T-helper 17 cell (primary cell): Measurements from ENCODE around the gene NOMO2. TPM values are rescaled to one million over a fixed set of nuclear protein-coding genes. Genes with fewer than 3 reads are reported as not detected.
"Not testable (repeated sequence)": the region's sequence is repeated elsewhere in the genome, so short reads cannot be mapped to it uniquely, and the experiment has no call there.

Source experiments
- ATAC-seq: fragments of 150-1000 bp; cut with Tn5 transposase; 2 replicates; pipeline ENCODE4 v1.10.0; 2021; ENCODE audit warnings: mild to moderate bottlenecking, moderate library complexity
- DNase-seq, 3 donors: peaks; one replicate each; pipeline versions ENCODE4 v3.0.0 to v3.0.0-alpha.2; 2020 to 2021
- H3K9me3 ChIP-seq: one replicate; pipeline ENCODE4 v1.7.0; 2013; ENCODE audit warnings: low read length, mild to moderate bottlenecking; ENCODE audit not compliant: control insufficient read depth, poor library complexity, severe bottlenecking
- H3K27ac Mint-ChIP-seq: one replicate; pipeline ENCODE4 v1.8.0; 2022; ENCODE audit warnings: mild to moderate bottlenecking, moderate library complexity, mixed read lengths
- H3K27me3 Mint-ChIP-seq: one replicate; pipeline ENCODE4 v1.8.0; 2022; ENCODE audit warnings: mixed read lengths
- H3K36me3 Mint-ChIP-seq: one replicate; pipeline ENCODE4 v1.8.0; 2022; ENCODE audit warnings: low read depth, mixed read lengths
- H3K4me1 Mint-ChIP-seq: one replicate; pipeline ENCODE4 v1.8.0; 2022; ENCODE audit warnings: mild to moderate bottlenecking, mixed read lengths
- H3K4me3 Mint-ChIP-seq: one replicate; pipeline ENCODE4 v1.8.0; 2022; ENCODE audit warnings: mild to moderate bottlenecking, moderate library complexity, mixed read lengths
- total RNA-seq, 4 donors: library from RNA in 2 of 4; stranded (reverse) in 2 of 4; gene quantifications; one replicate each; pipeline ENCODE4 v1.2.3 and lab custom pipeline; 2022 to 2026

NOMO2 gene
- total RNA-seq, 2 donors from 2014 or later, result 75.1 to 122 TPM

DNA sequence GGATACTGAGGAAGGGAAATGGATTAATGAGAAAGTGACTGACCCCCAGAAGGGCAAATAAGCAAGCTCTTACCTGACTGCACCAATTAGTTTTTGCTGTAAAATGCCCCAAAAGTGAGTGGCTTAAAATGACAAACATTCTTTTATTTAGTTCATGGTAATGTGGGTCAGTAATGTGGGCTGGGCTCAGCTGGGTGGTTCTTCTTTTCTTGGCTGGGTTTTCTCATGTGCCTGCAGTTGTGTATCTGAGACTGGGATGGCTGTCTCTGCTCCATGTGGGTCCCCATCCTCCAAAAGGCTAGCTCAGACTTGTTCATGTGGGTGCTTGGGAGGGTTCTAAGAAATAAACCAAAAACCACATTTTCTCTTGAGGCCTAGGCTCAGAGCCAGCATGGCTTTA, 29.5 kb upstream of the NOMO2 start:
- H3K27me3 Mint-ChIP-seq, H3K4me1 Mint-ChIP-seq, H3K27ac Mint-ChIP-seq, H3K4me3 Mint-ChIP-seq, ATAC-seq, H3K36me3 Mint-ChIP-seq, H3K9me3 ChIP-seq, DNase-seq: not testable (repeated sequence)

DNA sequence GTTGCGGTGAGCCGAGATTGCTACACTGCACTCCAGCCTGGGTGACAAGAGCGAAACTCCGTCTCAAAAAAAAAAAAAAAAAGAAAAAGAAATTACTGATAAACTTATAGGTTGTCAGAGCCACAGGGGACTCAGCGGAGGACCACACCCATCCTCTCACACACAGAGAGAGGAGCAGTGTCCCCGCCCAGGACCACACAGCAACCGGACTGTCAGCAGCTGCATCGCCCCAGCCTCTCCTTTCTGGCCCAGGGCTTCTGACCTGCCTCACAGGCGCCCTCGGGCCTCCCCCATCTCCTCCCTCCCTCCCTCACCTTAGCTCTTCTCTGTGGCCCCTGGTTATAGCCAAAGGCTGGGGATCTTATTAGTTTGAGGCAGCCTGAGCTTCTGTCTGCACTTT, 27.9 kb upstream of the NOMO2 start:
- not testable (repeated sequence) for H3K27ac Mint-ChIP-seq, ATAC-seq, H3K4me1 Mint-ChIP-seq, H3K36me3 Mint-ChIP-seq, DNase-seq, H3K4me3 Mint-ChIP-seq, H3K27me3 Mint-ChIP-seq, H3K9me3 ChIP-seq

DNA sequence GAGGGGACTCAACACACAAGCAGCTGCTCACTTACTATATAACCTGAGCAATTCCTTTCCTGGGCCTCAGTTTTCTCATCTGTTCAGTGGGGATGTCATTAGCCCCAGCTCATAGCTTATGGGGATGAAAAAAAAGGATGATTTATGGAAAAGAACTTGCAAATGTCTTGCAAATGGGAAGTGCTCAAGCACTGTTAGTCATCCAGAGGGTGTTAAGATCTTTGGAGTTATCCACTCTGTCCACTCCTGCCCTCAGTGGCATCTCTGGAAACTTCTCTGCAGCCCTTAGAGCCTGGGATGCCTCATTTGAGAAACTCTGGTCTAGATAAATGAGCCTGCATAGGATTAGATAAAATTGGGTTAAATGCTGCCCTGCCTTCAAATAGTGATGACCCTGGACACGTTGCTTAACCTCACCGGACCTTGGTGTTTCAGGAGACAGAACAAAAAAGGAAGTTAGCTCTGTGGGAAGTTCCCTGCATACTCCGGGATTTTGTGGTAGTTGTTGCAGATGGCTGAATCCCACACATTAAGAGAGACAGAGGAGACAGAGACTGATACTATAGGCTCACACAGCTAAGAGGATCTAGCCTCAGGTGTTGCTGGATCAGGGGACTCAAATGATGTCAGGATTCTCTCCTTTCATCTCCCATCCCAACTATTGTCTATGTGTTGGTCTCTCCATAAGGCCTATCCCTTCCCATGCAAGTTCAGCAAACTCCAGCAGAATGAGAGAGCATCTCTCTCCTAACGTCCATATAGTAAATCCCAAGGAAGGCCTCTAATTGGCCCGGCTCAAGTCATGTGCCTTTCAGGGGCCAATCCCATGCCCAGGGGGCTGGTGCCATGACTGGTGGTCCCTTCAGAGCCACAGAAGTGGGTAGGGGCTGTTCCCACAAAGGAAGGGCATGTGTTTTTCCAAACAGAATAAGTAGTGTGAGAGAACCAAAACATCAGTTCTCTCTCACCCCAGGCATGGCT, 25.0 kb upstream of the NOMO2 start:
- H3K4me1 Mint-ChIP-seq, H3K9me3 ChIP-seq, ATAC-seq, H3K4me3 Mint-ChIP-seq, H3K27ac Mint-ChIP-seq, H3K27me3 Mint-ChIP-seq, H3K36me3 Mint-ChIP-seq, DNase-seq: not testable (repeated sequence)

DNA sequence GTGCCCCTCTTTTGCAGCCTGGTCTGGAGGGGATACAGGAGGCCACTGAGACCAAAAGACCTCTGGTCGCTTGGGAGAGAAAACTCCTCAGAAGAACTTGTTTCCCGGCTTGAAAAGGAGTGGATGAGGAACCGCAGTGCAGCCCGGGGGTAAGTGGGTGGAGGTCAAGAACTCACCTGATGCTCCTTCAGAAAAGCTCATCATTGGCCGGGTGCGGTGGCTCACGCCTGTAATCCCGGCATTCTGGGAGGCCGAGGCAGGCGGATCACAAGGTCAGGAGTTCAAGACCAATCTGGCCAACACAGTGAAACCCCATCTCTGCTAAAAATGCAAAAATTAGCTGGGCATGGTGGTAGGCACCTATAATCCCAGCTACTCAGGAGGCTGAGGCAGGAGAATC, 23.9 kb upstream of the NOMO2 start:
- ATAC-seq, H3K36me3 Mint-ChIP-seq, H3K27ac Mint-ChIP-seq: not testable (repeated sequence)

DNA sequence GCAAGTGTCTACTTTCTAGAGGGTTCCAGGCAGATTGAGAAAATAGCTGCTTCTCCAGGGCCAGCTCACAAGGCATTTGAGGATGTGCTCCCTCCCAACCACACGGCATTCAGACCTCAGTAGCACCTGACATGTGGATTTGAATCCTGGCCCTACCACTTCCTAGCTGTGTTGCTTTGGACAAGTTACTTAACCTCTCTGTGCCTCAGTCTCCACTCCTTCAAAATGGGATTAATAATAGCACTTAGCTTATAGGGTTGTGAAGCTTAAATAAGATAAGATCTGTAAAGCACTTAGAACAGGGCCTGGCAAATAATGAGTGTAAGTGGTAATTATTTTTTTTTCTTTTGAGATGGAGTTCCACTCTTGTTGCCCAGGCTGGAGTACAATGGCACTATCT, 21.0 kb upstream of the NOMO2 start:
- H3K36me3 Mint-ChIP-seq, result no peaks in the 10 kb centered on the region
- H3K4me1 Mint-ChIP-seq, result no peaks in the 10 kb centered on the region
- no peak for ATAC-seq
- no peaks in the 10 kb centered on the region for H3K9me3 ChIP-seq
- no peak overlapping the region for H3K4me3 Mint-ChIP-seq
- no peak for DNase-seq
- H3K27ac Mint-ChIP-seq, result no peak overlapping the region
- no peaks in the 10 kb centered on the region for H3K27me3 Mint-ChIP-seq

More for the DNA sequence above, 23.9 kb upstream of the NOMO2 start:
- H3K27me3 Mint-ChIP-seq, DNase-seq, H3K9me3 ChIP-seq, H3K4me1 Mint-ChIP-seq, H3K4me3 Mint-ChIP-seq: not testable (repeated sequence)

DNA sequence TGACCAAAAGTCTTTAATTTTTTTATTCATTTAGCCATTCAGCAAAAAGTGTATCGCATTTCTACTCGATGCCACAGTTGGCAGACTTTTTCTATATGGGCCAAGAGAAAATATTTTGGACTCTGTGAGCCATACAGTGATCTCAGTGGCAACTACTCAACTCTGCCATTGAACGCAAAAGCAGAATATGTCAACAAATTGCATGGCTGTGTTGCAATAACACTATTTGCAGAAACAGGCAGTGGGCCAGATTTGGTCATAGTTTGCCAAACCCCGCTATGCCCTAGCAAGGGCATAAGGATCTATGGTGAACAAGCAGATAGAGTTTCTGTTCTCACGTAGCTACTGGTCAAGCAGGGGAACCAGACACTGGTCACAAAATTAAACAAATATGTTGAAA, 18.5 kb upstream of the NOMO2 start:
- not testable (repeated sequence) for H3K4me3 Mint-ChIP-seq, H3K27me3 Mint-ChIP-seq, H3K9me3 ChIP-seq, H3K36me3 Mint-ChIP-seq, H3K4me1 Mint-ChIP-seq, H3K27ac Mint-ChIP-seq, DNase-seq, ATAC-seq

DNA sequence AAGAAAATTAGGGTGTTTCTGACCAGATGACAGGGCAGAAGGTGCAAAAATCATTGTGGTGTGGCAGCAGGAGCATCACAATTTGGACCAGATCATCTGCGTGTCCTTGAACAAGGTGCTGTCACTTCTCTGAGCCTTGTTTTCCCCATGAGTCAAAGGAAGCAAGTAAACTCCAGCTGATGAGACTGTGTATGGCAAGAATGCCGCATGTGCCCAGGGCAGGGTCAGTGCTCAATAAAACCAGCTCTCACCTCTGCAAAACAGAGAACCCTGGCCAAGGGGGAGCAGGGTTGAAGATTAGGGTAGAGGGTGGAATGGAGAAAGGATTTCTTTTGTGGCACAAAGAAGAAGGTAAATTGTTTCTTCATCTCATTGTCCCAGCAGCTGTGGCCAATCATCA, 17.4 kb upstream of the NOMO2 start:
- not testable (repeated sequence) for H3K27ac Mint-ChIP-seq, H3K4me1 Mint-ChIP-seq, DNase-seq, ATAC-seq, H3K36me3 Mint-ChIP-seq, H3K27me3 Mint-ChIP-seq, H3K4me3 Mint-ChIP-seq, H3K9me3 ChIP-seq

DNA sequence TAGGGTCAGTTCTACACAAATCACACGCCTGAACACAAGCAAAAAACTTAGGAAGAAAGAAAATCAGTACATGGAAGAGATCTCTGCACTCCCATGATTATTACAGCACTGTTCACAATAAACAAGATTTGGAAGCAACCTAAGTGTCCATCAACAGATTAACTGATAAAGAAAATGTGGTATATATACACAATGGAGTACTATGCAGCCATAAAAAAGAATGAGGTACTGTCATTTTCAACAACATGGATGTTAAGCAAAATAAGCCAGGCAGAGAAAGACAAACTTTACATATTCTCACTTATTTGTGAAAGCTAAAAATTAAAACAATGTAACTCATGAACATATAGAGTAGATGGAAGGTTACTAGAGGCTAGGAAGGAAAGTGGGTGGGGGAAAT, 16.0 kb upstream of the NOMO2 start:
- ATAC-seq, H3K36me3 Mint-ChIP-seq, H3K27ac Mint-ChIP-seq, H3K4me1 Mint-ChIP-seq, H3K4me3 Mint-ChIP-seq, H3K9me3 ChIP-seq, DNase-seq, H3K27me3 Mint-ChIP-seq: not testable (repeated sequence)

DNA sequence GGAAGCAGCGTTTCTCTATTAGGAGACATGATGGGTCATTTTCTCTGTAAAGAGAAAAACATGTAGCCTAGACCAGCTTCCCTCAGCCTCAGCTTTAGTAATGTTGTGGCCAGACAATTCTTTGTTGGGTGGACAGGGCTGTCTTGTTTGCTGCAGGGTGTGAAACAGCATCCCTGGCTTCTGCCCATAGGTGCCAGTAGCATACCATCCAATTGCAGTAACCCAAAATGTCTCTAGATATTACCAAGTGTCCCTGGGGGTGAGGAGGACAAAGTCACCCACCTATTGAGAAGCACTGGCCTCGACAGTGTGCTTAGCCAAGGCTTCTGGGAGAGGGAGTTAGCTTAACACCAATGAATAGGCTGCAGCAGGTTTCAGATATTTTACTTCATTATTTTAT, 14.0 kb upstream of the NOMO2 start:
- not testable (repeated sequence) for H3K4me1 Mint-ChIP-seq, H3K27me3 Mint-ChIP-seq, ATAC-seq, H3K9me3 ChIP-seq, DNase-seq, H3K36me3 Mint-ChIP-seq, H3K27ac Mint-ChIP-seq, H3K4me3 Mint-ChIP-seq

DNA sequence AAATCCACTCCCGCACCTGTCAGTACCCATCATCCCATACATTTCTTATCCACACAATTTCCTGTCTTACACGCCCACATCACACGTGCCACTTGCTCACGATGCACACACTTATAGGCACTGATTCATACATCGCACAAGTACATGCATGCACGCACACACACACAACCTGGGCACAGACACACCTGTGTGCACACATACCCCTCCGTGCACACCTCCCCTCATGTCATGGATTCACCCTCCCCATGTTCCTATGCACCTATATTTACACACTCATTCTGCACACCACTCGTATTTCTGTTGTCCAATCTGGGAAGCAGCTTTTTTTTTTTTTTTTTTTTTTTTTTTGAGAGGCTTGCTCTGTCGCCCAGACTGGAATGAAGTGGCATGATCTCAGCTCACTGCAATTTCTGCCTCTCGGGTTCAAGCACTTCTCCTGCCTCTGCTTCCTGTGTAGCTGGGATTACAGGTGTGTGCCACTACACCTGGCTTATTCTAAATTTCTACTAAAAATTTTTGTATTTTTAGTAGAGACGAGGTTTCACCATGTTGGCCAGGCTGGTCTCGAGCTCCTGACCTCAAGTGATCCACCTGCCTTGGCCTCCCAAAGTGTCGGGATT, 13.5 kb upstream of the NOMO2 start:
- not testable (repeated sequence) for H3K4me3 Mint-ChIP-seq, H3K9me3 ChIP-seq, ATAC-seq, H3K36me3 Mint-ChIP-seq, H3K27ac Mint-ChIP-seq, H3K27me3 Mint-ChIP-seq, H3K4me1 Mint-ChIP-seq, DNase-seq

DNA sequence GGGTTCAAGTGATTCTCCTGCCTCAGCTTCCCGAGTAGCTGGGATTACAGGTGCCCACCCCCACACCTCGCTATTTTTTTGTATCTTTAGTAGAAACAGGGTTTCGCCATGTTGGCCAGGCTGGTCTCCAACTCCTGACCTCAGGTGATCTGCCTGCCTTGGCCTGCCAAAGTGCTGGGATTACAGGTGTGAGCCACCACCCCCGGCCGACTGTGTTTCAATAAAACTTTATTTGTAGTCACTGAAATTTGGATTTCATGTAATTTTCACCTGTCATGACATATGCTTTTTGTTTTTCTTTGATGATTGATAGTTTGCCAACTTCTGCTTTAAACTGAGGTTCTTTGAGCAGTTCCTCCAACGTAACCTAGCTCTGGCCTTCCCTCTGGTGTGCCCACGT, 12.0 kb upstream of the NOMO2 start:
- H3K27me3 Mint-ChIP-seq, H3K27ac Mint-ChIP-seq, ATAC-seq, DNase-seq, H3K4me3 Mint-ChIP-seq, H3K4me1 Mint-ChIP-seq, H3K9me3 ChIP-seq, H3K36me3 Mint-ChIP-seq: not testable (repeated sequence)

DNA sequence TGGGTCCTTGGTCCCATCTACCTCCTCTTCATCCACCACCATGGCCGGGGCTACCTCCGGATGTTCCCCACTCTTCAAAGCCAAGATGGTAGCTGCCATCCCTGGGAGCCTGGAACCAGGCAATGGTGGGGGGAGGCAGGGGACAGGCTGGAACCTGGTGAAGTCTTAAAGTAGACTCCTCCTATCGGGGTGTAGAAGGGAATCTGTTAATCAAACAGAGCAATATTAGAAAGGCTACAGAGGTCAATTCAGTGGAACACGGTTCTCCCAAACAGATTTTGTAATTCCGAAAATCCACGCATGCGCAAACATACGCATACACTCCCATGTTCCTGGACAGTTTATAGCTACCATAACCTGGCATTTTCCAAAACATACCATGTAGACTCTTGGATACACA, 11.1 kb upstream of the NOMO2 start:
- DNase-seq, H3K27ac Mint-ChIP-seq, H3K36me3 Mint-ChIP-seq, H3K9me3 ChIP-seq, H3K4me3 Mint-ChIP-seq, ATAC-seq, H3K4me1 Mint-ChIP-seq, H3K27me3 Mint-ChIP-seq: not testable (repeated sequence)

DNA sequence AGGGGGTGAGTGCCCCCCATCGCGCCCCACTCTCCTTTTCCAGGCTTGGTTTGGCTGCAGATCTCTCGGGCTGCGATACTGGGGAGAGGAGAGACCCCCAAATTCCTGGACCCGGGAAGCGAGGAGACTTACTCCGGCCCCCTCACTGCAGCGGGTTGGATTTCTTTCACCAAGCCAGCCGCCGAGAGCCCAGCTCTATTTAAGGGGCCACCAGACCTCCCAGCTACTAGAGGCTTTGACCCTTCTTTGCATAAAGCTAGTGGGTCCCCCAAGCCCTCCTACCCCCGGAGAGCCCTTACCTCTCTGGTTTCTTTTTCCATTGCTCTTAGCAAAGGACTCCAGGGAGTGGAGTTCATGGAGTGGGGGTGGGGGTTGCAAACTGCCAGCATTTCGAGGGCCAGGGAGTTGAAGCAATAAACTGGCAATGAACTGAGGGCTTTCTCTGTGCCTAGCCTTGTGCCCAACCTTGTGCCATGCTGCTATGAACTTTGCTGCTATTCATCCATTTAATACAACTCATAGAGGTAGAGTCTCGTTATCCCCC, 9.5 kb upstream of the NOMO2 start:
- not testable (repeated sequence) for H3K27me3 Mint-ChIP-seq, DNase-seq, H3K27ac Mint-ChIP-seq, H3K9me3 ChIP-seq, H3K4me3 Mint-ChIP-seq, ATAC-seq, H3K36me3 Mint-ChIP-seq, H3K4me1 Mint-ChIP-seq
